Small intestine (tissue), 7 donors: Measurements from ENCODE around the gene TC2N. TPM values are rescaled to one million over a fixed set of nuclear protein-coding genes. Genes with fewer than 3 reads are reported as not detected.
"Not testable (repeated sequence)": the region's sequence is repeated elsewhere in the genome, so short reads cannot be mapped to it uniquely, and the experiment has no call there.

Source experiments
- DNase-seq, 2 donors: peaks; one replicate each; pipeline versions ENCODE4 v3.0.0 to v3.0.0-alpha.2; 2013
- FAIRE-seq: peaks from 2 replicates; lab custom pipeline; 2012; peaks lifted over from hg19 to GRCh38; lab: Jason Lieb, UNC
- H3K27ac ChIP-seq, 3 donors: one replicate each; pipeline ENCODE4 v1.5.1; 2013; ENCODE audit warnings: low read length in 2 of 3, mild to moderate bottlenecking in 2 of 3, control low read depth in 1 of 3, inconsistent platforms in 1 of 3, low read depth in 1 of 3, moderate library complexity in 1 of 3
- H3K27me3 ChIP-seq, 3 donors: one replicate each; pipeline ENCODE4 v1.6.1; 2013; ENCODE audit warnings: low read length in 3 of 3, inconsistent platforms in 1 of 3; ENCODE audit not compliant: control insufficient read depth in 3 of 3, insufficient read depth in 3 of 3
- H3K36me3 ChIP-seq, 3 donors: one replicate each; pipeline ENCODE4 v1.6.1; 2013; ENCODE audit warnings: low read length in 3 of 3, inconsistent platforms in 1 of 3, low read depth in 1 of 3, mild to moderate bottlenecking in 1 of 3, moderate library complexity in 1 of 3; ENCODE audit not compliant: control insufficient read depth in 3 of 3, insufficient read depth in 2 of 3
- H3K4me1 ChIP-seq, 3 donors: one replicate each; pipeline ENCODE4 v1.6.1; 2013; ENCODE audit warnings: low read length in 2 of 3, inconsistent platforms in 1 of 3, low read depth in 1 of 3, mild to moderate bottlenecking in 1 of 3, moderate library complexity in 1 of 3; ENCODE audit not compliant: control insufficient read depth in 3 of 3, insufficient read depth in 2 of 3
- H3K4me3 ChIP-seq, 3 donors: one replicate each; pipeline ENCODE4 v1.5.1; 2013; ENCODE audit warnings: low read length in 3 of 3, control low read depth in 1 of 3, inconsistent platforms in 1 of 3, low read depth in 1 of 3, mild to moderate bottlenecking in 1 of 3, moderate library complexity in 1 of 3
- H3K9me3 ChIP-seq, 2 donors: one replicate each; pipeline ENCODE4 v1.6.1; 2013; ENCODE audit warnings: low read depth in 1 of 2, low read length in 1 of 2; ENCODE audit not compliant: control insufficient read depth in 2 of 2, insufficient read depth in 1 of 2
- WGBS, 3 donors: extraction: QIAGEN DNeasy Blood & Tissue Kit; methylation state at CpG; one replicate each; pipeline ENCODE4 v1.1.7; 2013; 5-methylcytosine and 5-hydroxymethylcytosine counted together
- polyA plus RNA-seq, 4 donors: library from polyadenylated mRNA; stranded (reverse) in 3 of 4; unstranded in 1 of 4; fragments of 200-250 nt in 3 of 4; fragments of 120-200 nt in 1 of 4; gene quantifications; one replicate each; pipeline versions ENCODE4 v1.2.1 to v1.2.3, GENCODE V29; 2013
- donor health status: healthy with polysubstance abuse.
- donor health status: control.
- donor health status: control.
- donor health status: Bipolar disorder and iron deficiency.
- donor health status: healthy.

The TC2N gene
- polyA plus RNA-seq, 4 donors: 12.4 to 31.7 (median 20.4) TPM

DNA sequence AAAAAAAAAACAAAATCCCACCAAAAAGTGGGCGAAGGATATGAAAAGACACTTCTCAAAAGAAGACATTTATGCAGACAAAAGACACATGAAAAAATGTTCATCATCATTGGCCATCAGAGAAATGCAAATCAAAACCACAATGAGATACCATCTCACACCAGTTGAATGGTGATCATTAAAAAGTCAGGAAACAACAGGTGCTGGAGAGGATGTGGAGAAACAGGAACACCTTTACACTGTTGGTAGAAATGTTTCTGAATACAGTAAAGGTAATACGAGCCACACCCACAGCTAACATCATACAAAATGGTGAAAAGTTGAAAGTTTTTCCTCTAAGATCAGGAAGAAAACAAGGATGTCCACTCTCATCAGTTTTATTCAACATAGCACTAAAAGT, 127.5 kb downstream of the TC2N start:
- WGBS, 3 donors: 89 to 91% (median 89%) methylated on average over 2 of the region's 2 CpGs
- not testable (repeated sequence) for H3K4me3 ChIP-seq, DNase-seq, H3K27ac ChIP-seq, H3K9me3 ChIP-seq, H3K4me1 ChIP-seq, H3K36me3 ChIP-seq, H3K27me3 ChIP-seq, FAIRE-seq

DNA sequence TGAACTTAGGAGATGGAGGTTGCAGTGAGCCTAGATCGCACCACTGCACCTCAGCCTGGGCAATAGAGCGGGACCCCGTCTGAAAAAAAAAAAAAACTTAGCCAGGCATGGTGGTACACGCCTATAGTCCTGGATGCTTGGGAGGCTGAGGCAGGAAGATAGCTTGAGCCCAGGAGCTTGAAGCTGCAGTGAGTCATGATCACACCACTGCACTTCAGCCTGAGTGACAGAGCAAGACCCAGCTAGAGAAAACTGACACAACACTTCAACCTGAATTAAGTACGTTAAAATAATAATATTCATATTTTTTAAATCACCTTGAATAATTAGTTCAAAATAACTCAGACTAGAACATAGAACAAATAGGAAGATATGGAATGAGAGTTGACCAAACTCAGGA, 129.7 kb downstream of the TC2N start:
- DNase-seq (no peak), FAIRE-seq (no peak)
- no peak overlapping the region for H3K4me3 ChIP-seq
- no peaks in the 10 kb centered on the region for H3K9me3 ChIP-seq
- no peaks in the 10 kb centered on the region for H3K36me3 ChIP-seq
- H3K4me1 ChIP-seq: no peaks in the 10 kb centered on the region
- no peak overlapping the region for H3K27ac ChIP-seq
- H3K27me3 ChIP-seq: no peaks in the 10 kb centered on the region
- 91 to 95% (median 95%) methylated on average over 5 of the region's 5 CpGs for WGBS, 3 donors

DNA sequence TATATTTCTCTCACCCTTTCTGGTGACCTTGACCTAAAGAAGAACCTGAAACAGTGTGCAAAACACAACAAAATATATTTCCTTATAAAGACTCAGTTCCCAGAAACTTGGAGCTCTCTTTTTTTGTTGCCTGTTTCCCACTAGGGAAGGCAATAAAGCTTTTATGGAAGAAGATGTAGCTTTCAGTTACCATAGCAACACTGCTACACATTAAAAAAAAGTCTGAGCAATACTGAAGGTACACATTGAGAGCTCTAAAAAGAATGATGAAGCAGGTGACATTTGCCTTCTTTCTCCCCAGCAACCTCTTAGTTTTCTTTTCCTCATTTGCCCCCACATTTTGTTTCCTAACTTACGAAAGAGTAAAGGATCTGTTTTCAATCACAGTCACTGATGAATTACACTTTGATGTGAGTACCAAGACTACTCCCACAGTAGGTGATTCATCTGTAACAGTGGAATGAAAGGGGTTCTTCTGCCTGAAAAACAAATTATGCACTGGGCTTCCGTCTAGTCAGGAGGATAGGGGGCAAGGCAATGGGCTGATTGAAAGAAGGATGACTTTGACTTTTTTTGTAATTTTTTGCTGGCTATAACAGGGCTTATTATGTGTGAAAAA, 134.4 kb downstream of the TC2N start:
- DNase-seq: peak in 1 of 2 donors; percentile 13
- no peaks in the 10 kb centered on the region for H3K27me3 ChIP-seq
- no peaks in the 10 kb centered on the region for H3K4me1 ChIP-seq
- no peak for FAIRE-seq
- 34 to 58% (median 48%) methylated on average over 2 of the region's 2 CpGs for WGBS, 3 donors
- H3K36me3 ChIP-seq: no peaks in the 10 kb centered on the region
- no peaks in the 10 kb centered on the region for H3K9me3 ChIP-seq
- no peak overlapping the region for H3K27ac ChIP-seq
- no peak overlapping the region for H3K4me3 ChIP-seq

DNA sequence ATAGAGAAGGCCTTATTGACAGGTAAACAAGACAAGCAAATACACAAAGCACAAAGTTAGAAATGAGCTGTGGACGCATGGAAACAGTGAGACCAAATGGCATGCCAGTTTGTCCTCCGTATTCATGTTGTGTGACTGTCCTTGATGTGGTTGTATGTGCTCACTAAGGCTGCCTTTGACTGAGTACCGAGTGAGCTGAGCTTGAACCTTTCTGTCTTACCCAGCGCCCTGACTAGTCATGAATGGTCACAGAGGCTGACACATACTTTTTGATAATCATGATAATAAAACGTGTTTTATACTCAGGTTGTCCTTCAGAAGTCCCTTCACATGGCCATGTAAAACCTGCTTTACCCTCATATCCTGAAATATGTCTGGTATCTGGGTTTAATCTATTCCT, 134.9 kb downstream of the TC2N start:
- H3K4me3 ChIP-seq: no peak overlapping the region
- H3K27me3 ChIP-seq: no peaks in the 10 kb centered on the region
- WGBS, 3 donors: 61 to 81% (median 73%) methylated on average over 5 of the region's 5 CpGs
- H3K27ac ChIP-seq: no peak overlapping the region
- DNase-seq (no peak), FAIRE-seq (no peak)
- no peaks in the 10 kb centered on the region for H3K9me3 ChIP-seq
- H3K36me3 ChIP-seq: no peaks in the 10 kb centered on the region
- no peaks in the 10 kb centered on the region for H3K4me1 ChIP-seq

DNA sequence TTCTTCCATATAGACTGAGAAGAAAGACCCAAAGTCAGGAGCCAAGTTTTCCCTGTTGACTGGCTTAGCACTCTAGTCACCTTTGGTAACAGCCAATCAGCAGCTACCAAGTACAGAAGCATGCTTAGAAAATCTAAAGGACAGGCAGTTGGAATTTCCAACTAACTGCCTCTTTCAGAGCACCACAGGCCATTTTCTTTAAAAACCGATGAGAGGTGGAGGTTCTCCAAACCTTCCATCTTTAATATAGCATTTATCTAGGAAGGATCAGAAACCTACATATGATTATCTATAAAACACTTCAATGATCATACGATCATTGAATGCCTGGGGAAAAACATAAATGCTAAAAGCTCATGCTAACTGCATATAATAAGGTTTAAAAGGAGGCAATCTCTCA, 135.3 kb downstream of the TC2N start, which contains the start of gene CATSPERB:
Gene CATSPERB (minus strand): TSS at position 101 of the 400 bp plus-strand sequence. CDS start 2,607 bp downstream, outside the sequence.
- Histone ChIP-seq H3K27me3 (no peaks in the 10 kb centered on the region), H3K36me3 (no peaks in the 10 kb centered on the region), H3K4me3 (no peak within 1 kb of the TSS), H3K4me1 (no peaks in the 10 kb centered on the region), H3K9me3 (no peaks in the 10 kb centered on the region), H3K27ac (no peak within 1 kb of the TSS)
- WGBS, 3 donors: 93 to 99% (median 93%) methylated on average over 2 of the region's 2 CpGs
- DNase-seq (no peak), FAIRE-seq (no peak)

DNA sequence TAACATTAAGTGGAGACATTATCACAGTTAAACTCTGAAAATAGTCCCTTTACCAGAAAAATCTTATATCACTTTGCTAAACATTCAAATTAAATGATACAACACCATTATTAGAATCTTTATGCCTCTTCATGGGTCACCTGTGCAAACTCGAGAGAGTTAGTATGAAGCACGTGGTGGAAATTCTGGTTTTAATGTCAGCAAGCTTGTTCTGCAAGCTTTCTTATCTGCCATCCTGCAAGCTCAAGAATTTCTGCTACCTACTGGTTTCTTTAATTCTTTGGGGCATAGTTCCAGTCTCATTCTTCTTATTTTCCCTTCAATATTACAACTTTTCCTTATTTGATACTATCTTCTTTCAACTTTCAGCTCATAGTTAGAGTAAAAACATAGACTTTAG, 136.3 kb downstream of the TC2N start:
- Histone ChIP-seq H3K9me3 (no peaks in the 10 kb centered on the region), H3K36me3 (no peaks in the 10 kb centered on the region), H3K27me3 (no peaks in the 10 kb centered on the region), H3K27ac (no peak overlapping the region), H3K4me1 (no peaks in the 10 kb centered on the region), H3K4me3 (no peak overlapping the region)
- DNase-seq (peak in 1 of 2 donors; percentile 26), FAIRE-seq (no peak)
- 51 to 70% (median 66%) methylated on average over 2 of the region's 2 CpGs for WGBS, 3 donors

DNA sequence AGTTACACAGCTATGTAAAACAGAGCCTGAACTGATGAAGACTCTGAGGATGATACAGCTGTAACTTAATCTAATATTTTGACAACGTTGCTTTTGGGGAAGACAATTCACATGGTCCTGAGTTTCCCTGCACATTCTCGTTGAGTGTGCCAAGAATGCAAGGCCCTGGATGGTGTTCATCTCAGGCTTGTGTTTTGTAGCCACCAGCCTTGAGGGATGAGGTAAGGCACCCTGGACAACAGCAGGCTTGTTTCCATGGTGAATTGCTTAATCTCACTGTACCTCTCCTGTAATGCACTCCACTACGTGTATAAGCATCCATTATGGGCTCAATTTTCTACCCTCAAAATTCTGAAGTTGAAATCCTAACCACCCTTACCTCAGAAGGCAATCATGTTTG, 137.6 kb downstream of the TC2N start:
- DNase-seq (no peak), FAIRE-seq (no peak)
- Histone ChIP-seq H3K27ac (no peak overlapping the region), H3K4me1 (no peaks in the 10 kb centered on the region), H3K27me3 (no peaks in the 10 kb centered on the region), H3K9me3 (no peaks in the 10 kb centered on the region), H3K4me3 (no peak overlapping the region), H3K36me3 (no peaks in the 10 kb centered on the region)
- WGBS, 3 donors: 79 to 91% (median 88%) methylated on average over 3 of the region's 3 CpGs
